K562 (cell line): Measurements from ENCODE around the gene PTGER3. TPM values are rescaled to one million over a fixed set of nuclear protein-coding genes. Genes with fewer than 3 reads are reported as not detected.
A peak's percentile ranks its signal among the peaks of the same experiment; 100 is the strongest.
"Not testable (repeated sequence)": the region's sequence is repeated elsewhere in the genome, so short reads cannot be mapped to it uniquely, and the experiment has no call there.

Experiments
- ATAC-seq: fragments of 200-7000 bp; cut with Tn5 transposase; 3 replicates; pipeline ENCODE4 v1.9.1; 2020; ENCODE audit warnings: moderate library complexity
- BruUV-seq: library from RNA; stranded (reverse); fragments of 400-500 nt; replicated peaks from 2 replicates; lab custom pipeline; 2021; lab: Mats Ljungman, UMichigan
- CTCF ChIA-PET: fragments of 300-600 bp; formaldehyde crosslinking; extraction: SDS; loops from one replicate; lab custom pipeline; 2021; ENCODE audit warnings: low intra/inter-chr PET ratio; lab: Yijun Ruan, JAX
- POLR2A ChIA-PET: fragments of 300-600, 350-650 bp; sonication (Branson Sonifier 250); formaldehyde crosslinking; extraction: SDS; loops from one replicate; lab custom pipeline; 2021; ENCODE audit warnings: antibody characterized with exemption, inconsistent platforms; lab: Yijun Ruan, JAX
- DNase-seq, 4 experiments: peaks; one replicate each; pipeline versions ENCODE4 v3.0.0 to v3.0.0-alpha.2; 2011 to 2018; ENCODE audit warnings: low spot score in 3 of 4, mixed read lengths in 3 of 4; ENCODE audit errors: extremely low read depth in 1 of 4
- FAIRE-seq: peaks from 2 replicates; lab custom pipeline; 2011; peaks lifted over from hg19 to GRCh38; lab: Jason Lieb, UNC
- H2AFZ ChIP-seq: 2 replicates; pipeline ENCODE4 v1.6.0; 2011; ENCODE audit warnings: low read depth, low read length, control low read depth, inconsistent platforms
- H3K27ac ChIP-seq: fragments of 200-600 bp; 3 replicates; pipeline ENCODE4 v1.8.0; 2011; ENCODE audit warnings: low read depth, mild to moderate bottlenecking, control low read depth, inconsistent platforms, low read length, moderate library complexity, mixed read lengths; ENCODE audit errors: extremely low read depth
- H3K27me3 ChIP-seq, 2 experiments: fragments of 300-600 bp in 1 of 2; 2 replicates in 1 of 2; 3 replicates in 1 of 2; pipeline versions ENCODE4 v1.6.0 to v1.8.0; 2011; ENCODE audit warnings: inconsistent platforms in 2 of 2, low read length in 2 of 2, mild to moderate bottlenecking in 1 of 2, mixed read lengths in 1 of 2, moderate library complexity in 1 of 2; ENCODE audit not compliant: control insufficient read depth in 2 of 2, insufficient read depth in 2 of 2
- H3K36me3 ChIP-seq: fragments of 300-600 bp; 3 replicates; pipeline ENCODE4 v1.8.0; 2011; ENCODE audit warnings: mild to moderate bottlenecking, low read length, inconsistent platforms; ENCODE audit not compliant: control insufficient read depth, insufficient read depth
- H3K4me1 ChIP-seq, 2 experiments: fragments of 200-600 bp in 1 of 2; replicated peaks in 1 of 2; 2 replicates in 1 of 2; 3 replicates in 1 of 2; pipeline versions ENCODE4 v1.5.1 to v1.8.0; 2011; ENCODE audit warnings: inconsistent platforms in 2 of 2, low read length in 2 of 2, mild to moderate bottlenecking in 1 of 2, mixed read lengths in 1 of 2, moderate library complexity in 1 of 2; ENCODE audit not compliant: control insufficient read depth in 2 of 2, insufficient read depth in 2 of 2
- H3K4me2 ChIP-seq: 2 replicates; pipeline ENCODE4 v1.6.1; 2011; ENCODE audit warnings: low read length, control low read depth, inconsistent platforms, mixed read lengths; ENCODE audit not compliant: insufficient read depth
- H3K4me3 ChIP-seq: fragments of 200-600 bp; sonication (generic), shearing (Covaris generic); 2 replicates; pipeline ENCODE4 v1.5.1; 2016; ENCODE audit warnings: control low read depth, inconsistent platforms
- H3K79me2 ChIP-seq: fragments of 200-600 bp; 3 replicates; pipeline ENCODE4 v1.8.0; 2011; ENCODE audit warnings: low read length, inconsistent platforms; ENCODE audit not compliant: control insufficient read depth, insufficient read depth
- H3K9ac ChIP-seq, 2 experiments: 2 replicates each; pipeline versions ENCODE4 v1.6.0 to v1.6.1; 2011; ENCODE audit warnings: low read depth in 2 of 2, low read length in 2 of 2, control low read depth in 1 of 2, inconsistent platforms in 1 of 2, mild to moderate bottlenecking in 1 of 2, mixed read lengths in 1 of 2; ENCODE audit not compliant: insufficient read depth in 1 of 2
- H3K9me1 ChIP-seq: one replicate; pipeline ENCODE4 v1.6.0; 2011; ENCODE audit warnings: inconsistent platforms, mild to moderate bottlenecking, low read length, moderate library complexity; ENCODE audit not compliant: control insufficient read depth, insufficient read depth
- H3K9me3 ChIP-seq: replicated peaks from 2 replicates; pipeline ENCODE4 v1.5.1; 2011; ENCODE audit warnings: low read depth, low read length, inconsistent platforms; ENCODE audit not compliant: control insufficient read depth, insufficient read depth
- H4K20me1 ChIP-seq: replicated peaks from 2 replicates; pipeline ENCODE4 v1.6.1; 2011; ENCODE audit warnings: low read length, inconsistent platforms, mixed read lengths; ENCODE audit not compliant: control insufficient read depth, insufficient read depth
- CUX1 ChIP-seq: fragments of 200-800 bp; sonication (Bioruptor generic); IDR thresholded peaks from 2 replicates; pipeline ENCODE4 v1.6.1; 2016; ENCODE audit warnings: missing genetic modification characterization, missing compliant biosample characterization
- DDX20 ChIP-seq: fragments of 450-650 bp; IDR thresholded peaks from 2 replicates; pipeline ENCODE4 v1.6.1; 2016; ENCODE audit warnings: missing genetic modification characterization, low read depth, mild to moderate bottlenecking, missing compliant biosample characterization, moderate library complexity
- DPF2 ChIP-seq: fragments of 450-650 bp; IDR thresholded peaks from 2 replicates; pipeline ENCODE4 v1.6.1; 2016
- EHMT2 ChIP-seq: fragments of 450-650 bp; IDR thresholded peaks from 2 replicates; pipeline ENCODE4 v1.6.1; 2018; ENCODE audit warnings: antibody characterized with exemption
- ZBTB17 ChIP-seq: fragments of 450-650 bp; formaldehyde crosslinking; IDR thresholded peaks from 2 replicates; pipeline ENCODE4 v1.4.0; 2020; ENCODE audit warnings: mild to moderate bottlenecking
- ZKSCAN8 ChIP-seq: fragments of 200-800 bp; sonication (Bioruptor generic); IDR thresholded peaks from 2 replicates; pipeline ENCODE4 v1.6.1; 2016; ENCODE audit warnings: missing genetic modification characterization, missing compliant biosample characterization
- ZNF584 ChIP-seq: fragments of 200-800 bp; sonication (Bioruptor generic); IDR thresholded peaks from 2 replicates; pipeline ENCODE4 v1.6.1; 2016; ENCODE audit warnings: low read depth, mild to moderate bottlenecking, missing genetic modification characterization, missing compliant biosample characterization
- ZNF639 ChIP-seq, 2 experiments: fragments of 200-800 bp in 1 of 2; sonication (Bioruptor generic) in 1 of 2; sonication (generic) in 1 of 2; formaldehyde crosslinking in 1 of 2; IDR thresholded peaks in 1 of 2; conservative IDR thresholded peaks in 1 of 2; 2 replicates each; pipeline versions ENCODE4 v1.5.0 to v1.6.1; 2016 to 2020; ENCODE audit warnings: missing compliant biosample characterization in 1 of 2, missing genetic modification characterization in 1 of 2, missing genetic modification reagents in 1 of 2
- ZNF644 ChIP-seq: fragments of 200-800 bp; sonication (Bioruptor generic); IDR thresholded peaks from 2 replicates; pipeline ENCODE4 v1.6.1; 2016; ENCODE audit warnings: low read depth, missing genetic modification characterization, missing compliant biosample characterization
- WGBS: fragments of 100-300 bp; shearing (Covaris generic); methylation state at CpG from one replicate; pipeline ENCODE4 v1.1.6; 2016; ENCODE audit warnings: low coverage, mixed read lengths; ENCODE audit not compliant: insufficient coverage; ENCODE audit errors: missing lambda C conversion rate; 5-methylcytosine and 5-hydroxymethylcytosine counted together
- in situ Hi-C: fragments of 300-500 bp; cut with MboI; formaldehyde crosslinking; loops from 4 replicates; pipeline ENCODE4 v1.15.0; 2018; ENCODE audit warnings: inconsistent platforms, mixed read lengths
- intact Hi-C: fragments of 100-400 bp; cut with micrococcal nuclease; formaldehyde crosslinking; loops from 2 replicates; pipeline ENCODE4 v1.14.2; 2022
- polyA plus RNA-seq, 8 experiments: library from polyadenylated mRNA; depleted of rRNA in 4 of 8; stranded (reverse) in 5 of 8; unstranded in 3 of 8; fragments of >200 nt; fragmentation: Nextera tagmentation in 2 of 8; fragmentation: Illumina TruSeq in 1 of 8; extraction: Ambion mirVana in 2 of 8; extraction: Trizol in 1 of 8; gene quantifications; 2 replicates each; pipeline versions ENCODE4 v1.2.1 to v1.2.3, GENCODE V29; 2011 to 2014; ENCODE audit warnings: inconsistent platforms in 1 of 8, missing spikeins in 1 of 8
- total RNA-seq, 7 experiments: library from RNA; depleted of rRNA in 6 of 7; stranded (reverse); fragments of >200 nt in 6 of 7; fragmentation: Illumina TruSeq in 2 of 7; extraction: Trizol in 2 of 7; gene quantifications; 2 replicates each; pipeline versions ENCODE4 v1.2.1 to v1.2.3, GENCODE V29; 2011 to 2021; ENCODE audit warnings: low replicate concordance in 1 of 7

PTGER3 gene
- total and polyA plus RNA-seq, 9 of the 15 experiments (the other 6 are each of a cell fraction or from before 2014, with no cell fraction given), result 3.8 to 28.5 (median 14.2) TPM

- TF ChIP-seq CUX1 (CRISPR knock-in tag) (peak; percentile 76; the same call in 1 of the 2 replicates), EHMT2 (peak; percentile 51; the same call in 1 of the 2 replicates), ZNF584 (CRISPR knock-in tag) (peak; percentile 82; the same call in 1 of the 2 replicates), DPF2 (peak; percentile 40; the same call in 1 of the 2 replicates)
Measured at GRCh38 chr1:70985776-70986225, 61.8 kb downstream of the PTGER3 start (continued).

- Histone ChIP-seq H3K4me2 (peak overlapping the region; percentile 53; the same call in 1 of the 2 replicates), H3K27ac (peak overlapping the region; percentile 84; the same call in 2 of the 3 replicates), H2AFZ (peak overlapping the region; percentile 81)
- CTCF ChIA-PET, H3K9me3 ChIP-seq, in situ Hi-C loops, intact Hi-C loops, H3K4me3 ChIP-seq, FAIRE-seq, H3K9ac ChIP-seq, DNase-seq, H3K9me1 ChIP-seq, H3K36me3 ChIP-seq, H3K27me3 ChIP-seq, H4K20me1 ChIP-seq, H3K79me2 ChIP-seq, H3K4me1 ChIP-seq, BruUV-seq: not testable (repeated sequence)
- ATAC-seq, result peak; percentile 45; the same call in 2 of the 3 replicates
- TF ChIP-seq ZNF644 (tag), result 0 out of 2 replicates have a peak, but pooled peaks have one; percentile 12
- TF ChIP-seq ZBTB17 (CRISPR knock-in tag), result 0 out of 2 replicates have a peak, but pooled peaks have one; percentile 31
- TF ChIP-seq DDX20, result 0 out of 2 replicates have a peak, but pooled peaks have one; percentile 8
- TF ChIP-seq ZKSCAN8 (CRISPR knock-in tag), result peak; percentile 24; the same call in 1 of the 2 replicates
- peak in 1 of 2 experiments; percentile 71; a peak in 2 of 4 replicates for TF ChIP-seq ZNF639 (CRISPR knock-in tag; conservative IDR thresholded peaks at IDR 0.05 in 1 of 2, IDR thresholded peaks at IDR 0.05 in 1 of 2)
- 59% methylated on average over 2 of the region's 2 CpGs for WGBS
- POLR2A ChIA-PET, result interaction anchor here (0.6 to 0.9 kb wide), 5 partner anchors 10 to 848 kb away, joined by 3 to 5 read pairs (median 3); no protein-coding TSS in a partner anchor
Measured at GRCh38 chr1:70985278-70985677, 62.3 kb downstream of the PTGER3 start.
